ACC112 (cell line): Measurements from ENCODE around the gene ROBO1.

Source experiments
- H2AFZ ChIP-seq: fragments of 200-600 bp; sonication (generic); one replicate; pipeline ENCODE4 v1.6.0; 2017; ENCODE audit warnings: antibody characterized with exemption, low read length; ENCODE audit not compliant: unreplicated experiment
- H3K27ac ChIP-seq: fragments of 200-600 bp; sonication (generic); 2 replicates; pipeline ENCODE4 v1.5.1; 2014; ENCODE audit warnings: low read depth, mild to moderate bottlenecking, antibody characterized with exemption, low read length, moderate library complexity
- H3K27me3 ChIP-seq: fragments of 200-600 bp; sonication (generic); 2 replicates; pipeline ENCODE4 v1.6.1; 2014; ENCODE audit warnings: mild to moderate bottlenecking, antibody characterized with exemption, low read length, moderate library complexity, mixed read lengths; ENCODE audit not compliant: insufficient read depth
- H3K36me3 ChIP-seq: fragments of 200-600 bp; sonication (generic); 2 replicates; pipeline ENCODE4 v1.6.1; 2016; ENCODE audit warnings: mild to moderate bottlenecking, antibody characterized with exemption, low read length, moderate library complexity, mixed read lengths; ENCODE audit not compliant: insufficient read depth
- H3K4me1 ChIP-seq: fragments of 200-600 bp; sonication (generic); one replicate; pipeline ENCODE4 v1.6.1; 2016; ENCODE audit warnings: low read length, mixed read lengths; ENCODE audit not compliant: insufficient read depth, unreplicated experiment, control insufficient read depth
- H3K4me3 ChIP-seq: fragments of 200-600 bp; sonication (generic); 2 replicates; pipeline ENCODE4 v1.5.1; 2014; ENCODE audit warnings: mild to moderate bottlenecking, low read depth, low read length
- H3K79me2 ChIP-seq: fragments of 200-600 bp; sonication (generic); one replicate; pipeline ENCODE4 v1.6.0; 2016; ENCODE audit warnings: low read length; ENCODE audit not compliant: control insufficient read depth, unreplicated experiment, insufficient read depth

ROBO1 gene

DNA sequence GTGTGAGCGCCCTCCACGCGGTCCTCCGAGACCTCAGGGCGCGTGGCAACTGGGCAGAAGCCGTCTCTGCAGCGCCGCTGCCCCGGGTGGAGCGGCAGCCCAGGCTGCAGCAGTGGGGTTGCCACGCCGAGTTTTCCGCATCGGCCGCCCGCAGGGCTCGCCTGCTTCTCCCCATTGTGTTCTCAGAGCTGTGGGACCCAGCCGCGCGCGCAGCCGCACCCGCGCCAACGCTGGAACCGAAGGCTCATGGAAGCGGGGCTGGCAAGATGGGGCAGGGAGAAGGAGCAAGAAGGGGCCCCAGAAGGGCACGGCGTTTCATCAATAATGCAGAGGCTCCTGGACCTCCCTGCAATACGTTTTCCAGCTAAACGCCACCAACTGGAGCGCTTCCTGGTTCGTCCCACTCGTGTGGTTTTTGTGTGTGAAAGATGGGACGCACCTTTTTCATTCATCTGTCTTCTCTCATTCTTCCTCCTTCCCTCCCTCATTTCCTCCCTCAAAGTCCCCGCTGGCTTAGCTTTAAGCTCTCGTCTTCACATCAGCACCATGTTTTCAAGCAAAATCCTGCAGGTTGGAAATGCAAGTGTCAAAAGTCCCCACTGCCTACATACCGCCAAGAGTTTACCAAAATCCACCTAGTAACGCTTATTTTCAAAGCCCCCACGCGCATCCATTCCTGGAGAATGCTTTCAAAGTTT lies 1.2 kb downstream of the ROBO1 start:
- no peaks in the 10 kb centered on the region for H3K79me2 ChIP-seq
- H3K27ac ChIP-seq: no peak overlapping the region
- H3K4me1 ChIP-seq: no peaks in the 10 kb centered on the region
- no peaks in the 10 kb centered on the region for H3K36me3 ChIP-seq
- peak overlapping the region; percentile 82 for H3K4me3 ChIP-seq
- peaks cover 17% of the 10 kb centered on the region; the same call in 1 of the 2 replicates for H3K27me3 ChIP-seq
- peak overlapping the region; percentile 96 for H2AFZ ChIP-seq

DNA sequence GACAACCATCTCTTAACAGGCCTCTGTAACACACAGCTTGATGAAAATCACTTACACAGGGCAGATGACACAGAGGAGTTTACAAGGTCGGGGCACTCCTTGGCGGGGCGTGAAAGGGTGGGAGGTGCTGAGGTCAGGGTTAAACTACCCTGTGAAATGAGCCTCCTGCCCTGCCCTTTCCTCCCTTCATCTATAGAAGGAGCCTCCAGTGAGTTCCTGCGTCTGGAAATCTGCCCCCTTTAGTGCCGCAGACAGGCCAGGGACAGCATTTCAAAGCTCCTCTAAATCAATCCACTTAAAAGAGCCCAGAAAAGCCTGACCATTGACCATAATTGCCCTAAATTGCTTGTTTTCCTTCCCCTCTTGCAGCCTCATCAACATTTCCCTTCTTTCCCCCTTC lies 1.9 kb downstream of the ROBO1 start:
- Histone ChIP-seq H3K27ac (no peak overlapping the region), H2AFZ (no peak overlapping the region), H3K27me3 (peaks cover 17% of the 10 kb centered on the region; the same call in 1 of the 2 replicates), H3K36me3 (no peaks in the 10 kb centered on the region), H3K4me3 (peak overlapping the region; percentile 82), H3K79me2 (no peaks in the 10 kb centered on the region), H3K4me1 (no peaks in the 10 kb centered on the region)

DNA sequence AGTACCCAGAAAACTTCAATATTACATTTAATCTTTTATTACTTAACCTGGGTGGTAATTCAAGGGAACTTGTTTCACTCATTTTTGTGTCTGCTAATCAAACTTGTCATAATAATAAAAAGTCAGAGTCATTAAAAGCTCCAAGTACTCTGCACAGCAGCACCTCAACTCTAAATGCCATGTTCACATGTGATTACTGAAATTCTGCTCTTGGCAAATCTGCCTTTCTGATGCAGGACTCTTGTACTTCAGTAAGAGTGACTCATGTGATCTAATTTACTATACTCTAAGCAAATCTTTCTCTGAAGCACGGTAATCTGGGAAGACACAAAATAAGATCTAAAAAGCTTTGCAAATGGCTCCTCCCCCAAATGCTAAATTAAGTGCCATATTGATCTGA lies 6.4 kb downstream of the ROBO1 start:
- H3K79me2 ChIP-seq: no peaks in the 10 kb centered on the region
- no peaks in the 10 kb centered on the region for H3K4me1 ChIP-seq
- no peak overlapping the region for H3K4me3 ChIP-seq
- no peak overlapping the region for H3K27ac ChIP-seq
- H3K36me3 ChIP-seq: no peaks in the 10 kb centered on the region
- peaks cover 17% of the 10 kb centered on the region; the same call in 1 of the 2 replicates for H3K27me3 ChIP-seq
- H2AFZ ChIP-seq: no peak overlapping the region

- no peaks in the 10 kb centered on the region for H3K27me3 ChIP-seq
Measured at GRCh38 chr3:79751703-79752102, 16.1 kb downstream of the ROBO1 start.

GRCh38 chr3:79737530-79737929 lies 30.3 kb downstream of the ROBO1 start:
- no peaks in the 10 kb centered on the region for H3K36me3 ChIP-seq
- H3K27me3 ChIP-seq: no peaks in the 10 kb centered on the region
- no peak overlapping the region for H3K27ac ChIP-seq
- H3K4me3 ChIP-seq: no peak overlapping the region
- H3K4me1 ChIP-seq: no peaks in the 10 kb centered on the region
- no peaks in the 10 kb centered on the region for H3K79me2 ChIP-seq
- no peak overlapping the region for H2AFZ ChIP-seq

More at GRCh38 chr3:79751703-79752102, 16.1 kb downstream of the ROBO1 start:
- no peak overlapping the region for H3K27ac ChIP-seq
- no peak overlapping the region for H2AFZ ChIP-seq
- H3K79me2 ChIP-seq: no peaks in the 10 kb centered on the region
- no peaks in the 10 kb centered on the region for H3K36me3 ChIP-seq
- H3K4me3 ChIP-seq: no peak overlapping the region
- H3K4me1 ChIP-seq: no peaks in the 10 kb centered on the region

DNA sequence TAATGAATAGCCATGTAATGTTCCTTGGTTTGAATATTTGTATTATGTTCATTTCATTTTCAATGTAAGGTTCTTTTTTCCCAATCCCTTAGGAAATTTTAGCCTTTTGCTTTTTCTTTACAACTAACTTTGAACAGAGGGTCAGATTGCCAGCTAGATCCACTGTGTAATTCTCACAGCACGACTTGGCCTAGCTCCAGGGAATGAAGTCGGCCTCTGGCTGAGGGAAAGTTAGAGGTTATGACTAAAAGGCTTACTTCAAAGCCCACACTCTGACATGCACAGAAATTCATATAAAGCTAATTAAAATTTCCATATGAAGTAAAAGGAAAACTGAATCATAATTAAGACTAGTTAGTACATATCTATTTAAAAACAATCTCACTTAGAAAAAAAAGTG lies 38.7 kb downstream of the ROBO1 start:
- H3K36me3 ChIP-seq: no peaks in the 10 kb centered on the region
- H2AFZ ChIP-seq: peak overlapping the region; percentile 72
- no peaks in the 10 kb centered on the region for H3K27me3 ChIP-seq
- peaks cover 9% of the 10 kb centered on the region for H3K4me1 ChIP-seq
- no peak overlapping the region for H3K4me3 ChIP-seq
- H3K27ac ChIP-seq: no peak overlapping the region
- H3K79me2 ChIP-seq: no peaks in the 10 kb centered on the region

- no peak overlapping the region for H3K27ac ChIP-seq
- no peaks in the 10 kb centered on the region for H3K79me2 ChIP-seq
- no peaks in the 10 kb centered on the region for H3K36me3 ChIP-seq
- H3K27me3 ChIP-seq: no peaks in the 10 kb centered on the region
- H3K4me1 ChIP-seq: peaks cover 9% of the 10 kb centered on the region
- no peak overlapping the region for H3K4me3 ChIP-seq
- H2AFZ ChIP-seq: no peak overlapping the region
Measured at GRCh38 chr3:79726786-79727185, 41.0 kb downstream of the ROBO1 start.

DNA sequence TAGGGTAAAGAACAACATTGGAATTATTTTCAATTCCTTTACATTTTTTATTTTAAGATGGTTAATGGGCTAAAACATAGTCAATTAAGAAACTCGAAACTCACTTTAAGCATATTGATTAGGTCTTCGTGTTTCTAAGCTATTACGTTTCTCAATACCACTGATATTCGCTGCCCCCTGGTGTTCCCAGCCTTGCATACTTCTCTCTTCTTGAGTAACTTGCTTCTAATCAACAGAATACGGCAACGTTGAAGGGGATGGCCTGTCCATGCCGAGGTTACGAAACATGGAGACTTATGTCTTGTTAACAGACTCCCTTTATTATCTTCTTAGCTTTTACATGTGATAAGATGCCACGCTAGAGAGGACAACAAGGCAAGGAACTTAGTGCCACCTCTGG lies 43.6 kb downstream of the ROBO1 start:
- no peaks in the 10 kb centered on the region for H3K36me3 ChIP-seq
- no peak overlapping the region for H2AFZ ChIP-seq
- no peak overlapping the region for H3K4me3 ChIP-seq
- H3K27ac ChIP-seq: no peak overlapping the region
- H3K27me3 ChIP-seq: no peaks in the 10 kb centered on the region
- no peaks in the 10 kb centered on the region for H3K79me2 ChIP-seq
- no peaks in the 10 kb centered on the region for H3K4me1 ChIP-seq

DNA sequence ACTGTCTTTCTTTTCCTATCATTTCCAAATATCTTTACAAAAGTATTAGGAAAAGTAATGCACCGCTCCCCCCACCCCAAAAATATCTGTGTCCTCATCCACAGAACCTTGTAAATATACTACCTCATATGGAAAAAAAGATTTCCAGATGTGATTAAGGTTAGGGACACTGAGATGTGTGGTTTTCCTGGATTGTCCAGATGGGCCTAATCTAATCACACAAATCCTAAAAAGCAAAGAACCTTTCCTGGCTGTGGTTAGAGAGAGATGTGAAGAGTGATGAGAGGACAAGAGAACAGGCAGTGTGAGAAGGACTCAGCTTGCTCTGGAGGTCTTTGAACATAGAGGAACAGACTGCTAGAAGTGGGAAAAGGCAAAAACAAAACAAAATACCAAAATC lies 77.7 kb downstream of the ROBO1 start:
- no peak overlapping the region for H2AFZ ChIP-seq
- H3K4me3 ChIP-seq: no peak overlapping the region
- H3K79me2 ChIP-seq: no peaks in the 10 kb centered on the region
- no peak overlapping the region for H3K27ac ChIP-seq
- no peaks in the 10 kb centered on the region for H3K27me3 ChIP-seq
- H3K36me3 ChIP-seq: no peaks in the 10 kb centered on the region
- no peaks in the 10 kb centered on the region for H3K4me1 ChIP-seq

- no peak overlapping the region for H2AFZ ChIP-seq
- no peak overlapping the region for H3K27ac ChIP-seq
- no peaks in the 10 kb centered on the region for H3K79me2 ChIP-seq
- no peaks in the 10 kb centered on the region for H3K27me3 ChIP-seq
- no peak overlapping the region for H3K4me3 ChIP-seq
- H3K36me3 ChIP-seq: no peaks in the 10 kb centered on the region
- no peaks in the 10 kb centered on the region for H3K4me1 ChIP-seq
Measured at GRCh38 chr3:79685108-79685507, 82.7 kb downstream of the ROBO1 start.

GRCh38 chr3:79684041-79684440 lies 83.8 kb downstream of the ROBO1 start:
- Histone ChIP-seq H3K4me3 (no peak overlapping the region), H2AFZ (no peak overlapping the region), H3K79me2 (no peaks in the 10 kb centered on the region), H3K27ac (no peak overlapping the region), H3K27me3 (no peaks in the 10 kb centered on the region), H3K36me3 (no peaks in the 10 kb centered on the region), H3K4me1 (no peaks in the 10 kb centered on the region)
